OCI-LY7 (cell line): ENCODE measurements around the gene IKBKE. TPM values are rescaled to one million over a fixed set of nuclear protein-coding genes. Genes with fewer than 3 reads are reported as not detected.

Source experiments
- BruUV-seq: library from RNA; stranded (reverse); fragments of 400-500 nt; replicated peaks from 2 replicates; lab custom pipeline; 2021; lab: Mats Ljungman, UMichigan
- CTCF ChIA-PET: fragments of 300-600 bp; sonication (Branson Sonifier 250); formaldehyde crosslinking; loops from one replicate; lab custom pipeline; 2022; ENCODE audit warnings: antibody characterized with exemption; ENCODE audit not compliant: unreplicated experiment; lab: Charles Lee
- POLR2A ChIA-PET: fragments of 300-600 bp; sonication (Branson Sonifier 250); formaldehyde crosslinking; loops from one replicate; lab custom pipeline; 2022; ENCODE audit warnings: antibody characterized with exemption; lab: Charles Lee
- DNase-seq: peaks from one replicate; pipeline ENCODE4 v3.0.0-alpha.2; 2015; ENCODE audit warnings: low spot score
- H2AFZ ChIP-seq: fragments of 200-600 bp; sonication (generic), shearing (Covaris generic); 2 replicates; pipeline ENCODE4 v1.6.1; 2014; ENCODE audit warnings: mild to moderate bottlenecking, antibody characterized with exemption, low read length, moderate library complexity
- H3K27ac ChIP-seq: fragments of 200-600 bp; sonication (generic); 2 replicates; pipeline ENCODE4 v1.5.1; 2014; ENCODE audit warnings: mixed run types, low read depth, mild to moderate bottlenecking, moderate library complexity, low read length, inconsistent platforms; ENCODE audit not compliant: poor library complexity, severe bottlenecking
- H3K36me3 ChIP-seq: fragments of 200-600 bp; sonication (generic); 2 replicates; pipeline ENCODE4 v1.6.1; 2014; ENCODE audit warnings: mild to moderate bottlenecking, antibody characterized with exemption, low read length, moderate library complexity, mixed read lengths; ENCODE audit not compliant: insufficient read depth
- H3K4me1 ChIP-seq: fragments of 200-600 bp; sonication (generic); 2 replicates; pipeline ENCODE4 v1.5.1; 2014; ENCODE audit warnings: mild to moderate bottlenecking, low read length; ENCODE audit not compliant: insufficient read depth, poor library complexity, severe bottlenecking
- H3K4me2 ChIP-seq: fragments of 200-600 bp; sonication (generic); 2 replicates; pipeline ENCODE4 v1.6.1; 2014; ENCODE audit warnings: mild to moderate bottlenecking, low read length
- H3K4me3 ChIP-seq: fragments of 200-600 bp; sonication (generic); 2 replicates; pipeline ENCODE4 v1.5.1; 2014; ENCODE audit warnings: mild to moderate bottlenecking, low read depth, low read length; ENCODE audit not compliant: poor library complexity, severe bottlenecking
- H3K79me2 ChIP-seq: fragments of 200-600 bp; sonication (generic); 2 replicates; pipeline ENCODE4 v1.6.1; 2016; ENCODE audit warnings: low read depth, mild to moderate bottlenecking, low read length, moderate library complexity, mixed read lengths; ENCODE audit not compliant: insufficient read depth
- H3K9me2 ChIP-seq: fragments of 200-600 bp; sonication (generic); 2 replicates; pipeline ENCODE4 v1.6.1; 2016; ENCODE audit warnings: mild to moderate bottlenecking, low read length, mixed read lengths; ENCODE audit not compliant: insufficient read depth
- H3K9me3 ChIP-seq: fragments of 200-600 bp; sonication (generic); 2 replicates; pipeline ENCODE4 v1.6.1; 2014; ENCODE audit warnings: mild to moderate bottlenecking, mixed run types, low read length, mixed read lengths
- H4K20me1 ChIP-seq: fragments of 200-600 bp; sonication (generic); 2 replicates; pipeline ENCODE4 v1.6.1; 2014; ENCODE audit warnings: mild to moderate bottlenecking, antibody characterized with exemption, low read length, moderate library complexity, mixed read lengths; ENCODE audit not compliant: insufficient read depth
- CTCF ChIP-seq: fragments of 200-600 bp; sonication (generic); conservative IDR thresholded peaks from 2 replicates; pipeline ENCODE4 v1.5.1; 2014; ENCODE audit warnings: mild to moderate bottlenecking, antibody characterized with exemption, low read length, moderate library complexity, mixed read lengths
- EZH2phosphoT487 ChIP-seq: fragments of 200-600 bp; sonication (generic); IDR thresholded peaks from 2 replicates; pipeline ENCODE4 v1.6.1; 2018; ENCODE audit warnings: low read depth, borderline replicate concordance, mild to moderate bottlenecking, mixed run types, antibody characterized with exemption, low read length, moderate library complexity, mixed read lengths
- intact Hi-C: fragments of 100-400 bp; cut with micrococcal nuclease; formaldehyde crosslinking; loops from one replicate; pipeline ENCODE4 v1.10.0; 2022; ENCODE audit not compliant: unreplicated experiment
- microRNA-seq: library from miRNA; unstranded; fragments of <30 nt; microRNA quantifications from one replicate; pipeline ENCODE4 v1.2.0, GENCODE V29; 2022; ENCODE audit warnings: borderline replicate concordance
- small RNA-seq: library from RNA; depleted of rRNA; stranded (forward); fragments of <200 nt; gene quantifications from one replicate; pipeline ENCODE3, GENCODE V24; 2014
- total RNA-seq, 2 experiments: library from RNA; depleted of rRNA in 1 of 2; stranded (reverse); fragments of >200 nt in 1 of 2; shearing (Covaris generic) in 1 of 2; gene quantifications; 2 replicates each; pipeline ENCODE4 v1.2.3, GENCODE V29; 2014 to 2022

IKBKE gene
- total RNA-seq, 2 experiments from 2014 or later, result 23.9 to 38.5 TPM

GRCh38 chr1:206545351-206545750 lies 75.1 kb downstream of the IKBKE start:
- Histone ChIP-seq H3K4me2 (no peak overlapping the region), H3K36me3 (no peaks in the 10 kb centered on the region), H3K4me3 (no peak overlapping the region), H3K9me2 (no peaks in the 10 kb centered on the region), H4K20me1 (no peaks in the 10 kb centered on the region), H3K4me1 (peaks cover 6% of the 10 kb centered on the region), H2AFZ (no peak overlapping the region), H3K9me3 (no peaks in the 10 kb centered on the region), H3K27ac (no peak overlapping the region), H3K79me2 (no peaks in the 10 kb centered on the region)
- BruUV-seq, result no TSS peak
- intact Hi-C loops, result loop anchor here (1.0 kb wide), 2 partner anchors 38 to 55 kb away; no protein-coding TSS in a partner anchor
- no peak for TF ChIP-seq CTCF
- TF ChIP-seq EZH2phosphoT487, result no peak
- no peak for DNase-seq
- ChIA-PET CTCF (interaction anchor here (0.6 to 5.0 kb wide), 6 partner anchors 9 to 118 kb away, joined by 3 to 29 read pairs (median 4); no protein-coding TSS in a partner anchor), POLR2A (interaction anchor here (0.6 to 2.6 kb wide), 10 partner anchors 10 to 433 kb away, joined by 3 to 18 read pairs (median 4); no protein-coding TSS in a partner anchor)

Small RNA genes lying within 50 kb of the gene (microRNA-seq; reads per million reads assigned to microRNA genes)
- not detected for gene MIR6769B

Small RNA genes lying within 50 kb of the gene (small RNA-seq; reads per million reads assigned to genes)
- gene MIR6769B, result not detected

Other genes with a start within 250 kb of the IKBKE start
- gene RASSF5, start 37.1 kb downstream of the IKBKE start, total RNA-seq (2014; rRNA removed; shearing (Covaris generic)), result 19.8 and 21.4 TPM in 2 replicates
- gene RASSF5, start 37.1 kb downstream of the IKBKE start, total RNA-seq (2022), result 25.7 and 30.0 TPM in 2 replicates
- 85.4 and 89.3 TPM in 2 replicates for gene EIF2D, start 142.0 kb downstream of the IKBKE start, total RNA-seq (2014; rRNA removed; shearing (Covaris generic))
- 68.6 and 72.3 TPM in 2 replicates for gene EIF2D, start 142.0 kb downstream of the IKBKE start, total RNA-seq (2022)
- 9.7 and 9.8 TPM in 2 replicates for gene DYRK3, start 165.1 kb downstream of the IKBKE start, total RNA-seq (2014; rRNA removed; shearing (Covaris generic))
- 9.4 and 10.9 TPM in 2 replicates for gene DYRK3, start 165.1 kb downstream of the IKBKE start, total RNA-seq (2022)
- 14.5 and 16.3 TPM in 2 replicates for gene MAPKAPK2, start 214.4 kb downstream of the IKBKE start, total RNA-seq (2014; rRNA removed; shearing (Covaris generic))
- 39.9 and 46.5 TPM in 2 replicates for gene MAPKAPK2, start 214.4 kb downstream of the IKBKE start, total RNA-seq (2022)